Measurements from ENCODE around the gene GPD1L. TPM values are rescaled to one million over a fixed set of nuclear protein-coding genes. Genes with fewer than 3 reads are reported as not detected.

The GPD1L gene
- total RNA-seq, 5 donors from 2014 or later (not counting 1 experiment from before 2014, with no cell fraction given) = 20.2 to 26.6 (median 21.1) TPM

DNA sequence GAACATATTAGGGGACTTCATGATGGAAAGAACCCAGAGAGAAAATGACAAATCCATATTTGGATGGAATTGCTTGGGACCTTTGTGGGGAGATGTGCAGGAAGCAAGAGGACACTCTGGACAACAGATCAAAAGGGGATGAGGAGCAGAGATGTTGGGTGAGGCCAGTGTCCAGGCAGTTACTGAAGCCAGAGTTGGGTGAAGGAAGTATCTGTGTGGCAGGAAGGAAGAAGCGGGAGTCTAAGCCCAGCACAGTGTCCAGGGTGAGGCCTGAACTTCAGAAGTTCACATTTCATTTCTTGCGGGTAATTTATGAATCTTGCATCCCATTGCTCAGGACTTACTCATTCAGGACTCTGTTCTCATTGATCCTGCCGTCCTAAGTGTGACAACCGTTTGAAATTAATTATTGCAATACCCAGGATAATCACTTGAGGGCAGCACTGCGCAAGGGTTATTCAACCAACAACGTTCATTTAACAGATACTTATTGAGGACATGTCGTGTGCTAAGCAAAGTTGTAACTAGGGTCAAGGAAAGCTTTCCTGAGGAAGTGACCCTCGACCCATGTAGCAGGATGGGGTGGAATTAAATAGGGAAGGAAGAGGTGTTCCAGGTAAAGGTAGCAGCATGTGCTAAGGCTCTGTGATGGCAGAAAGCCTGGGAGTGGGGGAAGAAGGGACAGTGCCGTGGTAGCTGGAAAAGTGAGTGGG, 70.7 kb downstream of the GPD1L start:
- 3% methylated on average over 5 of the region's 9 CpGs for WGBS (ENCODE audit: insufficient coverage)

DNA sequence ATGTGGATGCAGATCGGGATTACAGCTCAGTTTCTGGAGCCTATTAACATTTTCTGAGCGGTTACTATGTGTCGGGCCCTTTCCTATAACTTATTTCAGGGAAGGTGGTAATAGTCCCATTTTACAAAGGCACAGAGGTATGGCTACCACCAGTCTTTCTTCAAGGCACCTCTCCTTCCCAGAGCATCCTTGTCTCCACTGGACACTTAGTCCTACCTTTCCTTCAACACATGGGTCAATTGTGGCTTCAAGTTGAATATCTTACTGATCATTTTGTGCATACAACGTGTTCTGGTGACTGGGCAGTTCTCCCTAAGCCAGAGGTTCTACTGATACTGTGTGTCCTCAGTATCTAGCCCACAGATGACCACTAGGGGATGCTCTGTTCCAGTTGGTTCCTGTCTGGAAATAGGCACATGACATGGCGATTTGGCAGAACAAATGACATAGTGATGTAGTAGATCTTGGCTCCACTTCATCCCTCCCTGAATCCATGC, 71.3 kb downstream of the GPD1L start:
- Histone ChIP-seq H3K4me1 (ENCODE audit: control insufficient read depth in 1 of 2, extremely low read depth in 1 of 2, insufficient read depth in 2 of 2, low read length in 2 of 2) (peaks cover 2 to 7% of the 10 kb centered on the region in 2 experiments), H3K27me3 (replicated peaks in 1 of 2; ENCODE audit: control insufficient read depth in 2 of 2, extremely low read depth in 1 of 2, insufficient read depth in 2 of 2, low read length in 1 of 2) (peaks cover 0 to 2% of the 10 kb centered on the region in 2 experiments), H3K36me3 (ENCODE audit: control insufficient read depth in 2 of 2, extremely low read depth in 1 of 2, insufficient read depth in 1 of 2, low read length in 1 of 2) (no peaks in the 10 kb centered on the region), H3K27ac (ENCODE audit: low read length) (no peak overlapping the region), H3K4me3 (ENCODE audit: control insufficient read depth in 1 of 2, extremely low read depth in 1 of 2, low read length in 1 of 2) (no peak overlapping the region), H3K9me3 (no peaks in the 10 kb centered on the region)
- peak in 28 of 35 experiments; percentile 4 to 65 (median 26) for DNase-seq
- peaks cover under 1% of the 10 kb centered on the region for H3K36me3 Mint-ChIP-seq
- peak overlapping the region; percentile 1 to 57 (median 48) for H3K4me3 Mint-ChIP-seq
- H3K27ac Mint-ChIP-seq = no peak overlapping the region
- peaks cover 13 to 16% (median 14%) of the 10 kb centered on the region in 3 donors for H3K4me1 Mint-ChIP-seq
- no peaks in the 10 kb centered on the region for H3K9me3 Mint-ChIP-seq
- POLR2A ChIA-PET = interaction anchor here in 1 of 2 donors (0.6 kb wide), 1 partner anchor 304 kb away, joined by 6 read pairs; no protein-coding TSS in a partner anchor
- peak; percentile 56 to 82 (median 71) for ATAC-seq (replicated peaks in 1 of 4)
- CTCF ChIA-PET = interaction anchor here (0.5 to 3.7 kb wide), 19 partner anchors 15 to 1384 kb away, joined by 3 to 25 read pairs (median 3); no protein-coding TSS in a partner anchor
- peaks cover 0 to 4% of the 10 kb centered on the region in 2 donors for H3K27me3 Mint-ChIP-seq
- 44% methylated on average over 2 of the region's 5 CpGs for WGBS (ENCODE audit: insufficient coverage)

More for the DNA sequence above, 70.7 kb downstream of the GPD1L start:
- CTCF ChIA-PET = interaction anchor here (0.5 to 3.7 kb wide), 29 partner anchors 16 to 1385 kb away, joined by 3 to 25 read pairs (median 3); no protein-coding TSS in a partner anchor
- Mint-ChIP-seq H3K27me3 (peaks cover 0 to 4% of the 10 kb centered on the region in 2 donors), H3K4me3 (peak overlapping the region; percentile 1 to 57 (median 48)), H3K27ac (no peak overlapping the region), H3K4me1 (peaks cover 13 to 16% (median 14%) of the 10 kb centered on the region in 3 donors), H3K36me3 (peaks cover 6% of the 10 kb centered on the region), H3K9me3 (peaks cover 0 to 3% (median 2%) of the 10 kb centered on the region in 3 donors)
- DNase-seq (peak in 33 of 35 experiments; percentile 13 to 80 (median 43)), ATAC-seq (replicated peaks in 1 of 4) (peak; percentile 68 to 78 (median 72))
- Histone ChIP-seq H3K27ac (ENCODE audit: low read length) (no peak overlapping the region), H3K4me3 (ENCODE audit: control insufficient read depth in 1 of 2, extremely low read depth in 1 of 2, low read length in 1 of 2) (no peak overlapping the region), H3K4me1 (ENCODE audit: control insufficient read depth in 1 of 2, extremely low read depth in 1 of 2, insufficient read depth in 2 of 2, low read length in 2 of 2) (peaks cover 2 to 7% of the 10 kb centered on the region in 2 experiments), H3K36me3 (ENCODE audit: control insufficient read depth in 2 of 2, extremely low read depth in 1 of 2, insufficient read depth in 1 of 2, low read length in 1 of 2) (no peaks in the 10 kb centered on the region), H3K9me3 (no peaks in the 10 kb centered on the region), H3K27me3 (replicated peaks in 1 of 2; ENCODE audit: control insufficient read depth in 2 of 2, extremely low read depth in 1 of 2, insufficient read depth in 2 of 2, low read length in 1 of 2) (peaks cover 0 to 2% of the 10 kb centered on the region in 2 experiments)
- POLR2A ChIA-PET = no interaction called here

DNA sequence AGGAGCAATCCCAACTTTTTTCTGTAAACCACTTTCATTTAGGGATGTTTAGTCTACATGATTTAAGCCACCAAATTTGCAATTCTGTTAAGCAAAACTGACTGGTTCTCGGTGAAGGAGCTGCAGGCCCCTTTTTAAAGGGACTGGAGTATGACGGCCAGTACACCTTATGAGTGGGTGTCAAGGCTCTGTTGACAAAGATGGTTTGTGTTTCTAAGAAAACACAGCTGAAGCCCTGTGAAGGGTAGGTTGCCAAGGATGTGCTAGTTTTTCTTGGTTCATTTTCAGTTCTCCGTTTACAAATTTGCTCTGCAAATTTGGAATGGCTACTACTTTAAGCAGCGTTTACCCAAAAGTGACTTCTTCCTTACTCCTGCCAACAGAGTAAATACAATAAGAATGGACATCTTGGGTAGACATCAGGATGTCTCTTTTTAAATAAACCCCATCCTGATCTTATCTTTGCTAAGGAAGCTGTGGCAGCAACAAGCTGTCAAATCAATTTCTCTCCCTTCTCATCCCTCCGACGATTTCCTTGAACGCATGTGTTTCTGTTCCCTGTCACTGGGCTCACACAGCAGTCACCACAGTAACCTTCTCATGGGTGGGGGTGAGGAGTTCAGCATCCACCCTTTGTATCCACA, 73.8 kb downstream of the GPD1L start:
- no peaks in the 10 kb centered on the region for H3K36me3 ChIP-seq (ENCODE audit: control insufficient read depth in 2 of 2, extremely low read depth in 1 of 2, insufficient read depth in 1 of 2, low read length in 1 of 2)
- WGBS (ENCODE audit: insufficient coverage) = no CpG with 5 or more reads among the region's 7 CpGs
- H3K4me3 ChIP-seq (ENCODE audit: control insufficient read depth in 1 of 2, extremely low read depth in 1 of 2, low read length in 1 of 2) = no peak overlapping the region
- no peaks in the 10 kb centered on the region for H3K9me3 ChIP-seq
- ChIA-PET CTCF (interaction anchor here in 1 of 2 donors (0.6 kb wide), 1 partner anchor 13 kb away, joined by 3 read pairs; no protein-coding TSS in a partner anchor), POLR2A (interaction anchor here in 1 of 2 donors (0.5 kb wide), 1 partner anchor 154 kb away, joined by 3 read pairs; no protein-coding TSS in a partner anchor)
- DNase-seq (no peak), ATAC-seq (replicated peaks in 1 of 4) (no peak)
- H3K4me1 ChIP-seq (ENCODE audit: control insufficient read depth in 1 of 2, extremely low read depth in 1 of 2, insufficient read depth in 2 of 2, low read length in 2 of 2) = peaks cover 2 to 7% of the 10 kb centered on the region in 2 experiments
- peaks cover 0 to 2% of the 10 kb centered on the region in 2 experiments for H3K27me3 ChIP-seq (replicated peaks in 1 of 2; ENCODE audit: control insufficient read depth in 2 of 2, extremely low read depth in 1 of 2, insufficient read depth in 2 of 2, low read length in 1 of 2)
- peaks cover 2 to 4% of the 10 kb centered on the region in 2 donors for H3K27me3 Mint-ChIP-seq
- peaks cover 13 to 16% (median 14%) of the 10 kb centered on the region in 3 donors for H3K4me1 Mint-ChIP-seq
- H3K36me3 Mint-ChIP-seq = no peaks in the 10 kb centered on the region
- H3K27ac ChIP-seq (ENCODE audit: low read length) = no peak overlapping the region
- no peak overlapping the region for H3K4me3 Mint-ChIP-seq
- H3K9me3 Mint-ChIP-seq = no peaks in the 10 kb centered on the region
- H3K27ac Mint-ChIP-seq = no peak overlapping the region

DNA sequence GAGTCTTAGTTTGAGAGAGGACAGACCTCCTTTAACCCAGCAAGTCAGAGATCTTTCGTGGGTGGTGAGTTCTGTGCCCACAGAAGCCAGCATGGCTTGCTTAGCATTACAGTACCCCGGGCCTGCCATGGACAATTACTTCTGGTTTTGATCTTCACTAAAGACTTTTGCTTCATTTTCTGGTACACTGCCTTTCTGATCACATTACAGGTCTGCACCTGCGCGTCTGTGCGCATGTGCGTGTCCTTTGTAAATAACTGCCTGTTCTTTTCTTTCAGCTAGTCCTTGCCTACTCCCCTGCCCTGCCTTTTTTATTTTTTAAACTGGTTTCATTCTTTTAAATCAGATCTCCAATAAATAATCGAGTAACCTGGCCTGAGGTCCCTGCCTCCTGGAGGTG, 74.9 kb downstream of the GPD1L start:
- ChIA-PET CTCF (no interaction called here), POLR2A (no interaction called here)
- Histone ChIP-seq H3K4me1 (ENCODE audit: control insufficient read depth in 1 of 2, extremely low read depth in 1 of 2, insufficient read depth in 2 of 2, low read length in 2 of 2) (peaks cover 2 to 7% of the 10 kb centered on the region in 2 experiments), H3K27me3 (replicated peaks in 1 of 2; ENCODE audit: control insufficient read depth in 2 of 2, extremely low read depth in 1 of 2, insufficient read depth in 2 of 2, low read length in 1 of 2) (peaks cover 0 to 3% of the 10 kb centered on the region in 2 experiments), H3K36me3 (ENCODE audit: control insufficient read depth in 2 of 2, extremely low read depth in 1 of 2, insufficient read depth in 1 of 2, low read length in 1 of 2) (no peaks in the 10 kb centered on the region), H3K27ac (ENCODE audit: low read length) (no peak overlapping the region), H3K9me3 (no peaks in the 10 kb centered on the region), H3K4me3 (ENCODE audit: control insufficient read depth in 1 of 2, extremely low read depth in 1 of 2, low read length in 1 of 2) (no peak overlapping the region)
- H3K4me3 Mint-ChIP-seq = no peak overlapping the region
- no peaks in the 10 kb centered on the region for H3K9me3 Mint-ChIP-seq
- WGBS (ENCODE audit: insufficient coverage) = 91% methylated on average over 6 of the region's 7 CpGs
- H3K27me3 Mint-ChIP-seq = peaks cover 6 to 11% of the 10 kb centered on the region in 2 donors
- no peaks in the 10 kb centered on the region for H3K36me3 Mint-ChIP-seq
- H3K4me1 Mint-ChIP-seq = peaks cover 13 to 14% (median 13%) of the 10 kb centered on the region in 3 donors
- no peak overlapping the region for H3K27ac Mint-ChIP-seq
- DNase-seq = no peak
- ATAC-seq (replicated peaks in 1 of 4) = no peak

DNA sequence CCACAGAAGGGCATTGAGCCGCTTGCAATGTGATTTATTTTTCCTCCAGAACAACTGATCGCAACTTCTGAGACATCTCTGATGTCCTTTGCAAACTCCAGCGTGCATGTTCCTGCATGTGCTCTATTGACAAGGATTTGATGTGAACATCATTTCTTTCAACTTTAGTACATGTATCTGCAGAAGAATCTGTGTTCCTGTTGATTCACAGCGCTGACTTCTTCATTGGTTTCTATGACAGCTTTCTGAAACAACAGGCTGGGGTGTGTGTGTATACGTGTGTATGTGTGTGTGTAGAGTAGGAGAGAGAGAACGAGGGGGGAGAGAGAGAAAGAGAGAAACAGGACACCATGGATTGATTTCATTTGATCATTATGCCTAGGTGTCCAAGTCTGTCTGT, 75.4 kb downstream of the GPD1L start:
- Histone ChIP-seq H3K27me3 (replicated peaks in 1 of 2; ENCODE audit: control insufficient read depth in 2 of 2, extremely low read depth in 1 of 2, insufficient read depth in 2 of 2, low read length in 1 of 2) (peaks cover 0 to 5% of the 10 kb centered on the region in 2 experiments), H3K27ac (ENCODE audit: low read length) (no peak overlapping the region), H3K9me3 (no peaks in the 10 kb centered on the region), H3K4me1 (ENCODE audit: control insufficient read depth in 1 of 2, extremely low read depth in 1 of 2, insufficient read depth in 2 of 2, low read length in 2 of 2) (peaks cover 2 to 7% of the 10 kb centered on the region in 2 experiments), H3K36me3 (ENCODE audit: control insufficient read depth in 2 of 2, extremely low read depth in 1 of 2, insufficient read depth in 1 of 2, low read length in 1 of 2) (no peaks in the 10 kb centered on the region), H3K4me3 (ENCODE audit: control insufficient read depth in 1 of 2, extremely low read depth in 1 of 2, low read length in 1 of 2) (no peak overlapping the region)
- Mint-ChIP-seq H3K4me3 (no peak overlapping the region), H3K4me1 (peaks cover 13% of the 10 kb centered on the region in 3 donors), H3K27ac (no peak overlapping the region), H3K36me3 (no peaks in the 10 kb centered on the region), H3K27me3 (peaks cover 6 to 11% of the 10 kb centered on the region in 2 donors), H3K9me3 (no peaks in the 10 kb centered on the region)
- CTCF ChIA-PET = no interaction called here
- DNase-seq = no peak
- POLR2A ChIA-PET = no interaction called here
- 82% methylated on average over 5 of the region's 6 CpGs for WGBS (ENCODE audit: insufficient coverage)
- no peak for ATAC-seq (replicated peaks in 1 of 4)

DNA sequence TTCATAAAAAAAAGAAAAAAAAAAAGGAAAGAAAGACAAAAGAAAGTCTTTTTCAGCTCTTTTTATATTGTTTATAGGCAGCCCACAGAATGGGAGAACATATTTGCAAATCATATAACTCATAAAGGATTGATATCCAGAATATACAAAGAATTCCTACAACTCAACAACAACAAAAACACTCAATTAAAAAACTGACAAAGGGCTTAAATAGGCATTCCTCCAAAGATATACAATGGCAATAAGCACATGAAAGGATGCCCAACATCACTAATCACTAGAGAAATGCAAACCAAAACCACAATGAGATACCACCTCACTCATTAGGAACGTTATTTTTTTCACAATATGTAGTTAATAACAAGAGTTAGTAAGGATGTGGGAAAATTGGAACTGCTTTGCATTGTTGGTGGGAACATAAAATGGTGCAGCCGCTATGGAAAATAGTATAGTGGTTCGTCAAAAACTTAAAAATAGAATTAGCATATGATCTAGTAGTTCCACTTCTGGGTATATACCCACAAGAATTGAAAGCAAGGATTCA, 77.8 kb downstream of the GPD1L start:
- no peaks in the 10 kb centered on the region for H3K9me3 ChIP-seq
- H3K4me1 Mint-ChIP-seq = no peaks in the 10 kb centered on the region
- peaks cover 0 to 5% of the 10 kb centered on the region in 2 experiments for H3K27me3 ChIP-seq (replicated peaks in 1 of 2; ENCODE audit: control insufficient read depth in 2 of 2, extremely low read depth in 1 of 2, insufficient read depth in 2 of 2, low read length in 1 of 2)
- ChIA-PET CTCF (no interaction called here), POLR2A (no interaction called here)
- no peaks in the 10 kb centered on the region for H3K4me1 ChIP-seq (ENCODE audit: control insufficient read depth in 1 of 2, extremely low read depth in 1 of 2, insufficient read depth in 2 of 2, low read length in 2 of 2)
- no peak overlapping the region for H3K4me3 ChIP-seq (ENCODE audit: control insufficient read depth in 1 of 2, extremely low read depth in 1 of 2, low read length in 1 of 2)
- no CpG with 5 or more reads among the region's 3 CpGs for WGBS (ENCODE audit: insufficient coverage)
- no peak for DNase-seq
- H3K36me3 ChIP-seq (ENCODE audit: control insufficient read depth in 2 of 2, extremely low read depth in 1 of 2, insufficient read depth in 1 of 2, low read length in 1 of 2) = no peaks in the 10 kb centered on the region
- no peak for ATAC-seq (replicated peaks in 1 of 4)
- peaks cover 10 to 11% of the 10 kb centered on the region in 2 donors for H3K27me3 Mint-ChIP-seq
- no peak overlapping the region for H3K27ac Mint-ChIP-seq
- H3K4me3 Mint-ChIP-seq = no peak overlapping the region
- no peaks in the 10 kb centered on the region for H3K9me3 Mint-ChIP-seq
- no peaks in the 10 kb centered on the region for H3K36me3 Mint-ChIP-seq
- no peak overlapping the region for H3K27ac ChIP-seq (ENCODE audit: low read length)

Measured in T-cell (primary cell).